ENCODE measurements around the gene FLYWCH2. TPM values are rescaled to one million over a fixed set of nuclear protein-coding genes. Genes with fewer than 3 reads are reported as not detected.

The FLYWCH2 gene
- total RNA-seq, 1 donor from 2014 or later, result 36.5 TPM

GRCh38 chr16:2867661-2867986, 15.4 kb upstream of the FLYWCH2 start:
- no peaks in the 10 kb centered on the region for H3K79me2 ChIP-seq (ENCODE audit: insufficient read depth, low read length)
- no peak for TF ChIP-seq EZH2 (IDR thresholded peaks at IDR 0.05; ENCODE audit: insufficient read depth, low read length)
- TF ChIP-seq CTCF (IDR thresholded peaks at IDR 0.05; ENCODE audit: insufficient read depth, low read depth, low read length), result no peak
- peaks cover 10% of the 10 kb centered on the region for H3K27me3 Mint-ChIP-seq (ENCODE audit: low read depth, unreplicated experiment)
- peaks cover 9% of the 10 kb centered on the region for H3K4me1 ChIP-seq (ENCODE audit: insufficient read depth, low read length)
- DNase-seq (ENCODE audit: low read depth) (no peak), FAIRE-seq (no peak)
- peaks cover 1% of the 10 kb centered on the region for H3K9me3 Mint-ChIP-seq (ENCODE audit: unreplicated experiment)
- peak overlapping the region; percentile 83 for H3K4me3 Mint-ChIP-seq (ENCODE audit: unreplicated experiment)
- peak overlapping the region; percentile 85 for H3K4me2 ChIP-seq (ENCODE audit: low read length)
- no peaks in the 10 kb centered on the region for H3K36me3 ChIP-seq (ENCODE audit: insufficient read depth, low read length)
- peaks cover 4% of the 10 kb centered on the region for H3K4me1 Mint-ChIP-seq (ENCODE audit: low read depth, unreplicated experiment)
- H3K27ac Mint-ChIP-seq (ENCODE audit: unreplicated experiment), result peak overlapping the region; percentile 96
- no peaks in the 10 kb centered on the region for H3K9me3 ChIP-seq (ENCODE audit: insufficient read depth, low read depth, low read length)
- no peaks in the 10 kb centered on the region for H3K27me3 ChIP-seq (ENCODE audit: insufficient read depth, low read length)
- H3K4me3 ChIP-seq (ENCODE audit: insufficient read depth, low read depth, low read length), result peak overlapping the region; percentile 61
- no peaks in the 10 kb centered on the region for H3K36me3 Mint-ChIP-seq (ENCODE audit: low read depth, unreplicated experiment)
- no peaks in the 10 kb centered on the region for H4K20me1 ChIP-seq (ENCODE audit: insufficient read depth, low read length)
- H3K27ac ChIP-seq (ENCODE audit: low read depth, low read length), result peak overlapping the region; percentile 88
- H2AFZ ChIP-seq (ENCODE audit: low read depth, low read length), result peak overlapping the region; percentile 79
- H3K9ac ChIP-seq (ENCODE audit: low read length), result peak overlapping the region; percentile 82

GRCh38 chr16:2867987-2868789, 14.8 kb upstream of the FLYWCH2 start:
- Histone ChIP-seq H3K9me3 (ENCODE audit: insufficient read depth, low read depth, low read length) (no peaks in the 10 kb centered on the region), H4K20me1 (ENCODE audit: insufficient read depth, low read length) (no peaks in the 10 kb centered on the region), H3K4me2 (ENCODE audit: low read length) (peak overlapping the region; percentile 85), H3K4me3 (ENCODE audit: insufficient read depth, low read depth, low read length) (peak overlapping the region; percentile 61), H3K9ac (ENCODE audit: low read length) (peak overlapping the region; percentile 82), H3K79me2 (ENCODE audit: insufficient read depth, low read length) (no peaks in the 10 kb centered on the region), H2AFZ (ENCODE audit: low read depth, low read length) (peak overlapping the region; percentile 79), H3K4me1 (ENCODE audit: insufficient read depth, low read length) (peaks cover 9% of the 10 kb centered on the region), H3K27me3 (ENCODE audit: insufficient read depth, low read length) (no peaks in the 10 kb centered on the region), H3K27ac (ENCODE audit: low read depth, low read length) (peak overlapping the region; percentile 88), H3K36me3 (ENCODE audit: insufficient read depth, low read length) (no peaks in the 10 kb centered on the region)
- H3K4me3 Mint-ChIP-seq (ENCODE audit: unreplicated experiment), result peak overlapping the region; percentile 83
- peak overlapping the region; percentile 96 for H3K27ac Mint-ChIP-seq (ENCODE audit: unreplicated experiment)
- peaks cover 10% of the 10 kb centered on the region for H3K27me3 Mint-ChIP-seq (ENCODE audit: low read depth, unreplicated experiment)
- no peaks in the 10 kb centered on the region for H3K36me3 Mint-ChIP-seq (ENCODE audit: low read depth, unreplicated experiment)
- no peak for TF ChIP-seq EZH2 (IDR thresholded peaks at IDR 0.05; ENCODE audit: insufficient read depth, low read length)
- TF ChIP-seq CTCF (IDR thresholded peaks at IDR 0.05; ENCODE audit: insufficient read depth, low read depth, low read length), result peak; percentile 87
- FAIRE-seq, result no peak
- peak; percentile 89 for DNase-seq (ENCODE audit: low read depth)
- peaks cover 1% of the 10 kb centered on the region for H3K9me3 Mint-ChIP-seq (ENCODE audit: unreplicated experiment)
- peaks cover 4% of the 10 kb centered on the region for H3K4me1 Mint-ChIP-seq (ENCODE audit: low read depth, unreplicated experiment)

GRCh38 chr16:2871926-2872325, 11.1 kb upstream of the FLYWCH2 start:
- Histone ChIP-seq H3K27ac (ENCODE audit: low read depth, low read length) (no peak overlapping the region), H3K4me1 (ENCODE audit: insufficient read depth, low read length) (peaks cover 9% of the 10 kb centered on the region), H3K9ac (ENCODE audit: low read length) (no peak overlapping the region), H3K4me3 (ENCODE audit: insufficient read depth, low read depth, low read length) (no peak overlapping the region), H3K4me2 (ENCODE audit: low read length) (no peak overlapping the region), H4K20me1 (ENCODE audit: insufficient read depth, low read length) (no peaks in the 10 kb centered on the region), H3K9me3 (ENCODE audit: insufficient read depth, low read depth, low read length) (no peaks in the 10 kb centered on the region), H3K79me2 (ENCODE audit: insufficient read depth, low read length) (no peaks in the 10 kb centered on the region), H2AFZ (ENCODE audit: low read depth, low read length) (no peak overlapping the region), H3K27me3 (ENCODE audit: insufficient read depth, low read length) (no peaks in the 10 kb centered on the region), H3K36me3 (ENCODE audit: insufficient read depth, low read length) (no peaks in the 10 kb centered on the region)
- Mint-ChIP-seq H3K27ac (ENCODE audit: unreplicated experiment) (no peak overlapping the region), H3K4me3 (ENCODE audit: unreplicated experiment) (no peak overlapping the region), H3K4me1 (ENCODE audit: low read depth, unreplicated experiment) (peaks cover 4% of the 10 kb centered on the region), H3K27me3 (ENCODE audit: low read depth, unreplicated experiment) (peaks cover 7% of the 10 kb centered on the region), H3K36me3 (ENCODE audit: low read depth, unreplicated experiment) (no peaks in the 10 kb centered on the region), H3K9me3 (ENCODE audit: unreplicated experiment) (no peaks in the 10 kb centered on the region)
- FAIRE-seq (no peak), DNase-seq (ENCODE audit: low read depth) (no peak)
- TF ChIP-seq CTCF (IDR thresholded peaks at IDR 0.05; ENCODE audit: insufficient read depth, low read depth, low read length), result no peak
- TF ChIP-seq EZH2 (IDR thresholded peaks at IDR 0.05; ENCODE audit: insufficient read depth, low read length), result no peak
